Measurements from ENCODE around the gene UBA52. TPM values are rescaled to one million over a fixed set of nuclear protein-coding genes. Genes with fewer than 3 reads are reported as not detected.
A peak's percentile ranks its signal among the peaks of the same experiment; 100 is the strongest.
"Not testable (repeated sequence)": the region's sequence is repeated elsewhere in the genome, so short reads cannot be mapped to it uniquely, and the experiment has no call there.

Gene UBA52
- total RNA-seq: 610 TPM
- 1,360 TPM for polyA plus RNA-seq

GRCh38 chr19:18571564-18572344, at the start of gene UBA52:
TSS of gene UBA52 (plus strand) at chr19:18571857. CDS start at chr19:18573301, 1,444 bp downstream.
- Histone ChIP-seq H3K36me3 (ENCODE audit: insufficient read depth) (peaks cover 4% of the 10 kb centered on the region), H3K4me3 (ENCODE audit: low read depth, low read length) (peak within 1 kb of the TSS; percentile 90), H3K4me1 (ENCODE audit: insufficient read depth) (peaks cover 5% of the 10 kb centered on the region), H3K27ac (ENCODE audit: low read depth) (peak within 1 kb of the TSS; percentile 96)
- whole genome bisulfite sequencing: under 1% methylated on average over 75 of the region's 75 CpGs
- DNase-seq (ENCODE audit: extremely low spot score): peak; percentile 89

GRCh38 chr19:18522124-18522861, 49.4 kb upstream of the UBA52 start:
- H3K27ac ChIP-seq (ENCODE audit: low read depth): peak overlapping the region; percentile 43
- 2% methylated on average over 51 of the region's 51 CpGs for WGBS
- peak; percentile 100 for DNase-seq (ENCODE audit: extremely low spot score)
- H3K4me3 ChIP-seq (ENCODE audit: low read depth, low read length): peak overlapping the region; percentile 94
- no peaks in the 10 kb centered on the region for H3K36me3 ChIP-seq (ENCODE audit: insufficient read depth)
- H3K4me1 ChIP-seq (ENCODE audit: insufficient read depth): no peaks in the 10 kb centered on the region

DNA sequence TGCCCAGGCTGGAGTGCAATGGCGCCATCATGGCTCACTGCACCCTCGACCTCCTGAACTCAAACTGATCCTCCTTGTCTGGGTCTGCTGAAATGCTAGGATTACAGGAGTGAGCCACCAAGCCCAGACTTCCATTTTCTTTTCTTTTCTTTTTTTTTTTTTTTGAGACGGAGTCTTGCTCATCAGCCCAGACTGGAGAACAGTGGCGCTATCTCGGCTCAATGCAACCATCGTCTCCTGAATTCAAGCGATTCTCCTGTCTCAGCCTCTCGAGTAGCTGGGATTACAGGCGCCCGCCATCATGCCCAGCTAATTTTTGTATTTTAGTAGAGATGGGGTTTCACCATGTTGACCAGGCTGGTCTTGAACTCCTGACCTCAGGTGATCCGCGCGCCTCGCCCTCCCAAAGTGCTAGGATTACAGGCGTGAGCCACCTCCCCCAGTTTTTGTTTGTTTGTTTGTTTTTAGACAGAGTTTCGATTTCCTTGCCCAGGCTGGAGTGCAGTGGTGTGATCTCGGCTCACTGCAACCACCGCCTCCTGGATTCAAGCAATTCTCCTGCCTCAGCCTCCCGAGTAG, 48.7 kb upstream of the UBA52 start:
- H3K27ac ChIP-seq (ENCODE audit: low read depth); DNase-seq (ENCODE audit: extremely low spot score); H3K36me3 ChIP-seq (ENCODE audit: insufficient read depth); H3K4me1 ChIP-seq (ENCODE audit: insufficient read depth); H3K4me3 ChIP-seq (ENCODE audit: low read depth, low read length): not testable (repeated sequence)
- 76% methylated on average over 19 of the region's 19 CpGs for WGBS

- Histone ChIP-seq H3K36me3 (ENCODE audit: insufficient read depth) (no peaks in the 10 kb centered on the region), H3K4me1 (ENCODE audit: insufficient read depth) (no peaks in the 10 kb centered on the region), H3K27ac (ENCODE audit: low read depth) (no peak overlapping the region), H3K4me3 (ENCODE audit: low read depth, low read length) (no peak overlapping the region)
- no peak for DNase-seq (ENCODE audit: extremely low spot score)
- 92% methylated on average over 9 of the region's 9 CpGs for WGBS
Measured at GRCh38 chr19:18523841-18524240, 47.8 kb upstream of the UBA52 start.

- no peak for DNase-seq (ENCODE audit: extremely low spot score)
- Histone ChIP-seq H3K4me3 (ENCODE audit: low read depth, low read length) (no peak overlapping the region), H3K4me1 (ENCODE audit: insufficient read depth) (no peaks in the 10 kb centered on the region), H3K36me3 (ENCODE audit: insufficient read depth) (no peaks in the 10 kb centered on the region), H3K27ac (ENCODE audit: low read depth) (no peak overlapping the region)
- WGBS: 89% methylated on average over 9 of the region's 9 CpGs
Measured at GRCh38 chr19:18526316-18526715, 45.3 kb upstream of the UBA52 start.

GRCh38 chr19:18529782-18530181, 41.9 kb upstream of the UBA52 start:
- 63% methylated on average over 7 of the region's 7 CpGs for WGBS
- no peak for DNase-seq (ENCODE audit: extremely low spot score)

GRCh38 chr19:18531485-18531884, 40.2 kb upstream of the UBA52 start:
- 90% methylated on average over 9 of the region's 9 CpGs for WGBS
- H3K36me3 ChIP-seq (ENCODE audit: insufficient read depth): peaks cover 2% of the 10 kb centered on the region

More at GRCh38 chr19:18529782-18530181, 41.9 kb upstream of the UBA52 start:
- Histone ChIP-seq H3K27ac (ENCODE audit: low read depth) (no peak overlapping the region), H3K4me1 (ENCODE audit: insufficient read depth) (no peaks in the 10 kb centered on the region), H3K36me3 (ENCODE audit: insufficient read depth) (peaks cover 2% of the 10 kb centered on the region), H3K4me3 (ENCODE audit: low read depth, low read length) (no peak overlapping the region)

DNA sequence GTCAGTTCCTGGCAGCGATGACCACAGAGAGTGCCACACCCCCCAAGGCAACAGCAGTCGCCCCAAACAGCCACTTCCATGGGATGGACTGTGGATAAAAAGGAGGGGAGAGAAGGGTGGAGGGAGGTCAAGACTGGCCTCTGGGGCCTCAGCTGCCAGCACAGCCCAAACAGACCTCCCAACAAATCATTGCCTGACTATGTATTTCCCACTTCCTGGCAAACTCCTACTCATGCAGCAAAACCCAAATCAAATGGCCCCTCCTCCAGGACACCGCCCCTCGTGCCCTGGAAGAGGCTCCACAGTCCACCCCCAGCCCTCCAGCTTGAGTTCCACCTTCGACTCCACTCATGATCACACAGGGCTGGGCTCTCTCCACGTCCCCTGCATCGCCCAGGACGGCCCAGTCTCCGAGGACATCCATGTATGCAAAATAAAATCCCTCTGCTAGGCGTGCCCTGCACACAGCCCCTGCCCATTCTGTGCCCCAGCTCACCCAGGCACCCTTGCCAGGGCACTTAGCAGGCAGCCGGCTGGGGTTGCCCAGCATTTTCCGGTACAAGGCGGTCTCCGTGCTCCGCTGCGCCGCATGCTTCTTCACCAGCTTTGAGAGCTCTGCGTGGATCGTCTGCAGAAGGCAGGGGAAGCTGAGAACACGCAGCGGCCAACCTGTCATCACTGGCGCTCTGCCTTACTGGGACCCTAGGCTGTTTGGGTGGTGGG, 39.3 kb upstream of the UBA52 start:
- no peak for DNase-seq (ENCODE audit: extremely low spot score)
- Histone ChIP-seq H3K36me3 (ENCODE audit: insufficient read depth) (peaks cover 3% of the 10 kb centered on the region), H3K27ac (ENCODE audit: low read depth) (no peak overlapping the region), H3K4me1 (ENCODE audit: insufficient read depth) (no peaks in the 10 kb centered on the region), H3K4me3 (ENCODE audit: low read depth, low read length) (no peak overlapping the region)
- 95% methylated on average over 22 of the region's 22 CpGs for WGBS

More at GRCh38 chr19:18531485-18531884, 40.2 kb upstream of the UBA52 start:
- no peak for DNase-seq (ENCODE audit: extremely low spot score)
- Histone ChIP-seq H3K27ac (ENCODE audit: low read depth) (no peak overlapping the region), H3K4me1 (ENCODE audit: insufficient read depth) (no peaks in the 10 kb centered on the region), H3K4me3 (ENCODE audit: low read depth, low read length) (no peak overlapping the region)

GRCh38 chr19:18533058-18533457, 38.6 kb upstream of the UBA52 start:
- H3K4me3 ChIP-seq (ENCODE audit: low read depth, low read length): no peak overlapping the region
- DNase-seq (ENCODE audit: extremely low spot score): no peak
- WGBS: 96% methylated on average over 4 of the region's 4 CpGs
- H3K4me1 ChIP-seq (ENCODE audit: insufficient read depth): no peaks in the 10 kb centered on the region
- H3K27ac ChIP-seq (ENCODE audit: low read depth): no peak overlapping the region
- peaks cover 8% of the 10 kb centered on the region for H3K36me3 ChIP-seq (ENCODE audit: insufficient read depth)

DNA sequence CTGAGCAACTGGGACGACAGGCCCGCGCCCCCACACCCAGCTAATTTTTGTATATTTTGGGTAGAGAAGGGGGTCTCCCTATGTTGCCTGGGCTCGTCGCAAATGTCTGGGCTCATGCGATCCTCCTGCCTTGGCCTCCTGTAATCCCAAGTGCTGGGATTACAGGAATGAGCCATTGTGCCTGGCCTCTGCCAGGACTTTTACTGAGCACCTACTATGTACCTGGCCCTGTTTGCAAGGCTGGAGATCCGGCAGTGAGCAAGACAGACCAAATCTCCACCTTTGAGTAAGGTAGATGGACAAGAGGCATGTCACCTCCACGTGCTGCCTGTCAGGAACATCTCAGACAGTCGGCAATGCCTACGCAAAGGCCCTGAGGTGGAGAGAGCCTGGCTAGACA, 35.2 kb upstream of the UBA52 start:
- no peak overlapping the region for H3K27ac ChIP-seq (ENCODE audit: low read depth)
- H3K36me3 ChIP-seq (ENCODE audit: insufficient read depth): peaks cover 8% of the 10 kb centered on the region
- 95% methylated on average over 10 of the region's 10 CpGs for WGBS
- H3K4me3 ChIP-seq (ENCODE audit: low read depth, low read length): no peak overlapping the region
- DNase-seq (ENCODE audit: extremely low spot score): no peak
- H3K4me1 ChIP-seq (ENCODE audit: insufficient read depth): no peaks in the 10 kb centered on the region

GRCh38 chr19:18537431-18537830, 34.2 kb upstream of the UBA52 start:
- Histone ChIP-seq H3K36me3 (ENCODE audit: insufficient read depth) (peaks cover 6% of the 10 kb centered on the region), H3K4me3 (ENCODE audit: low read depth, low read length) (no peak overlapping the region), H3K4me1 (ENCODE audit: insufficient read depth) (no peaks in the 10 kb centered on the region), H3K27ac (ENCODE audit: low read depth) (no peak overlapping the region)
- no peak for DNase-seq (ENCODE audit: extremely low spot score)
- 92% methylated on average over 17 of the region's 17 CpGs for WGBS

- Histone ChIP-seq H3K4me1 (ENCODE audit: insufficient read depth) (peaks cover 1% of the 10 kb centered on the region), H3K4me3 (ENCODE audit: low read depth, low read length) (no peak overlapping the region), H3K36me3 (ENCODE audit: insufficient read depth) (peaks cover 6% of the 10 kb centered on the region), H3K27ac (ENCODE audit: low read depth) (no peak overlapping the region)
- no peak for DNase-seq (ENCODE audit: extremely low spot score)
- WGBS: 92% methylated on average over 22 of the region's 22 CpGs
Measured at GRCh38 chr19:18538115-18538514, 33.5 kb upstream of the UBA52 start.

- Histone ChIP-seq H3K27ac (ENCODE audit: low read depth) (no peak overlapping the region), H3K4me1 (ENCODE audit: insufficient read depth) (peaks cover 1% of the 10 kb centered on the region), H3K4me3 (ENCODE audit: low read depth, low read length) (no peak overlapping the region), H3K36me3 (ENCODE audit: insufficient read depth) (peaks cover 6% of the 10 kb centered on the region)
- no peak for DNase-seq (ENCODE audit: extremely low spot score)
- WGBS: 95% methylated on average over 19 of the region's 19 CpGs
Measured at GRCh38 chr19:18539372-18539771, 32.3 kb upstream of the UBA52 start.

Measured in urinary bladder (tissue), 4 donors.